SU-DHL-6 (cell line): ENCODE data around the gene IL20.

Experiments used
- H2AFZ ChIP-seq: fragments of 200-600 bp; sonication (generic); 2 replicates; pipeline ENCODE4 v1.6.1; 2014; ENCODE audit warnings: low read depth, mild to moderate bottlenecking, moderate library complexity, mixed read lengths, antibody characterized with exemption, low read length; ENCODE audit not compliant: severe bottlenecking
- H3F3A ChIP-seq: fragments of 200-600 bp; shearing (Covaris generic); 2 replicates; pipeline ENCODE4 v1.6.0; 2016; ENCODE audit warnings: antibody characterized with exemption, mild to moderate bottlenecking; ENCODE audit not compliant: insufficient read depth
- H3K27ac ChIP-seq: fragments of 200-600 bp; sonication (generic); 2 replicates; pipeline ENCODE4 v1.5.1; 2016; ENCODE audit warnings: low read depth, mild to moderate bottlenecking, low read length, moderate library complexity, mixed read lengths
- H3K27me3 ChIP-seq: fragments of 200-600 bp; sonication (generic), shearing (Covaris generic); 2 replicates; pipeline ENCODE4 v1.6.0; 2014; ENCODE audit warnings: mild to moderate bottlenecking, low read length
- H3K36me3 ChIP-seq: fragments of 200-600 bp; sonication (generic); 2 replicates; pipeline ENCODE4 v1.6.1; 2014; ENCODE audit warnings: mild to moderate bottlenecking, low read length, mixed read lengths
- H3K4me2 ChIP-seq: fragments of 300-600, 200-600 bp; shearing (Covaris generic), sonication (generic); 2 replicates; pipeline ENCODE4 v1.6.0; 2014; ENCODE audit warnings: low read length, low read depth, mild to moderate bottlenecking; ENCODE audit not compliant: poor library complexity, severe bottlenecking
- H3K4me3 ChIP-seq: fragments of 200-600 bp; sonication (generic); 2 replicates; pipeline ENCODE4 v1.5.1; 2014; ENCODE audit warnings: antibody characterized with exemption, low read length, mild to moderate bottlenecking, mixed read lengths; ENCODE audit not compliant: insufficient read depth, poor library complexity, severe bottlenecking
- H3K79me2 ChIP-seq: fragments of 200-600 bp; sonication (generic); 2 replicates; pipeline ENCODE4 v1.6.1; 2014; ENCODE audit warnings: mild to moderate bottlenecking, low read length, moderate library complexity; ENCODE audit not compliant: insufficient read depth
- H3K9ac ChIP-seq: fragments of 200-600 bp; sonication (generic); 2 replicates; pipeline ENCODE4 v1.7.0; 2014; ENCODE audit warnings: mild to moderate bottlenecking, low read length
- H3K9me2 ChIP-seq: fragments of 200-600 bp; sonication (generic); replicated peaks from 2 replicates; pipeline ENCODE4 v1.6.1; 2014; ENCODE audit warnings: low read length; ENCODE audit not compliant: insufficient read depth
- H3K9me3 ChIP-seq: fragments of 200-600 bp; sonication (generic); 2 replicates; pipeline ENCODE4 v1.6.1; 2014; ENCODE audit warnings: low read length, mixed read lengths; ENCODE audit not compliant: insufficient read depth
- H4K20me1 ChIP-seq: fragments of 200-600 bp; sonication (generic); 2 replicates; pipeline ENCODE4 v1.6.1; 2014; ENCODE audit warnings: low read depth, mild to moderate bottlenecking, antibody characterized with exemption, low read length, moderate library complexity, mixed read lengths
- CTCF ChIP-seq: fragments of 200-600 bp; sonication (generic); IDR thresholded peaks from one replicate; pipeline ENCODE4 v1.5.1; 2017; ENCODE audit warnings: antibody characterized with exemption, mild to moderate bottlenecking, low read length, moderate library complexity; ENCODE audit not compliant: insufficient read depth, poor library complexity, severe bottlenecking
- EZH2phosphoT487 ChIP-seq: fragments of 200-600 bp; sonication (generic), shearing (Covaris generic); conservative IDR thresholded peaks from 2 replicates; pipeline ENCODE4 v1.6.1; 2018; ENCODE audit warnings: mild to moderate bottlenecking, antibody characterized with exemption, low read length, moderate library complexity, mixed read lengths

Gene IL20

GRCh38 chr1:206878456-206878855 is 13.0 kb downstream of the IL20 start:
- Histone ChIP-seq H3K27ac (no peak overlapping the region), H3F3A (no peaks in the 10 kb centered on the region), H3K9ac (no peak overlapping the region), H3K79me2 (no peaks in the 10 kb centered on the region), H3K4me2 (no peak overlapping the region), H3K9me3 (peaks cover 21% of the 10 kb centered on the region; the same call in 1 of the 2 replicates), H3K4me3 (no peak overlapping the region), H2AFZ (no peak overlapping the region), H4K20me1 (no peaks in the 10 kb centered on the region), H3K9me2 (no peaks in the 10 kb centered on the region), H3K36me3 (no peaks in the 10 kb centered on the region), H3K27me3 (0 out of 2 replicates have a peak, but pooled peaks cover 3% of the 10 kb centered on the region)
- TF ChIP-seq EZH2phosphoT487: no peak
- no peak for TF ChIP-seq CTCF

GRCh38 chr1:206880314-206880713 is 14.9 kb downstream of the IL20 start:
- no peaks in the 10 kb centered on the region for H4K20me1 ChIP-seq
- no peaks in the 10 kb centered on the region for H3K79me2 ChIP-seq
- 0 out of 2 replicates have a peak, but pooled peaks cover 3% of the 10 kb centered on the region for H3K27me3 ChIP-seq
- H2AFZ ChIP-seq: no peak overlapping the region
- no peak overlapping the region for H3K27ac ChIP-seq
- H3K9ac ChIP-seq: no peak overlapping the region
- no peak overlapping the region for H3K4me3 ChIP-seq
- H3F3A ChIP-seq: no peaks in the 10 kb centered on the region
- peaks cover 21% of the 10 kb centered on the region; the same call in 1 of the 2 replicates for H3K9me3 ChIP-seq
- H3K9me2 ChIP-seq: no peaks in the 10 kb centered on the region
- no peak overlapping the region for H3K4me2 ChIP-seq
- TF ChIP-seq EZH2phosphoT487 (no peak), CTCF (no peak)
- H3K36me3 ChIP-seq: no peaks in the 10 kb centered on the region

- H3K4me2 ChIP-seq: no peak overlapping the region
These were observed 17.1 kb downstream of the IL20 start for GRCh38 chr1:206882555-206882954.

More at GRCh38 chr1:206882555-206882954, 17.1 kb downstream of the IL20 start:
- H3K4me3 ChIP-seq: no peak overlapping the region
- no peak overlapping the region for H3K9ac ChIP-seq
- H3K36me3 ChIP-seq: no peaks in the 10 kb centered on the region
- H3K79me2 ChIP-seq: no peaks in the 10 kb centered on the region
- no peaks in the 10 kb centered on the region for H4K20me1 ChIP-seq
- H3K27ac ChIP-seq: no peak overlapping the region
- H3K9me3 ChIP-seq: peaks cover 11% of the 10 kb centered on the region; the same call in 1 of the 2 replicates
- H2AFZ ChIP-seq: no peak overlapping the region
- H3K27me3 ChIP-seq: 0 out of 2 replicates have a peak, but pooled peaks cover 1% of the 10 kb centered on the region
- TF ChIP-seq EZH2phosphoT487 (no peak), CTCF (no peak)
- no peaks in the 10 kb centered on the region for H3K9me2 ChIP-seq
- H3F3A ChIP-seq: no peaks in the 10 kb centered on the region
